ENCODE data around the gene LSG1. TPM values are rescaled to one million over a fixed set of nuclear protein-coding genes. Genes with fewer than 3 reads are reported as not detected.

LSG1 gene
- total RNA-seq, 1 donor from 2014 or later: 20.4 TPM

DNA sequence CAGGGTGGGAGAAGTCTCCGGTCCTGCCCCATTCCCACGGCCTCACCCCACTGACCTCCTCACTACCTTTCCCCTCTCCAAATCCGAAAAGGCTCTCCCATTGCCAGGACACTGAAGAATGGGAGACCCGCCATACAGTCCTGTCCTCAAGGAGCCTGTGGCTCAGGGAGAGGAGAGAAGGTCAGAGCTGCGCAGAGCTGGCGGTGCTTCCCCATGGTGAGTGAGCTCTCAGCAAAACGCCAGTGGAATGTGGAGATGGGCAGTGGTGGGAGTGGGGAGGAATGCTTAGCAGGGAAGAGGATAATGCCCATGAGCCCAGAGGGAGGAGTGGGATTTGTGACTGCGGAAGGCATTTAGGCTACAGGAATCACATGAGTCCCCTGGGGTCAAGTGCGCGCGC is 33.8 kb upstream of the LSG1 start:
- peaks cover 14% of the 10 kb centered on the region for H3K4me1 Mint-ChIP-seq (ENCODE audit: low read depth)
- no peak overlapping the region for H3K27ac Mint-ChIP-seq (ENCODE audit: unreplicated experiment)
- H3K36me3 Mint-ChIP-seq (ENCODE audit: low read depth): no peaks in the 10 kb centered on the region
- no peak overlapping the region for H3K4me3 Mint-ChIP-seq (ENCODE audit: unreplicated experiment)
- H3K27me3 Mint-ChIP-seq (ENCODE audit: low read depth): no peaks in the 10 kb centered on the region
- peaks cover 3% of the 10 kb centered on the region for H3K9me3 Mint-ChIP-seq (ENCODE audit: low read depth)
- DNase-seq (ENCODE audit: low spot score): no peak
- TF ChIP-seq, protein P1, sequence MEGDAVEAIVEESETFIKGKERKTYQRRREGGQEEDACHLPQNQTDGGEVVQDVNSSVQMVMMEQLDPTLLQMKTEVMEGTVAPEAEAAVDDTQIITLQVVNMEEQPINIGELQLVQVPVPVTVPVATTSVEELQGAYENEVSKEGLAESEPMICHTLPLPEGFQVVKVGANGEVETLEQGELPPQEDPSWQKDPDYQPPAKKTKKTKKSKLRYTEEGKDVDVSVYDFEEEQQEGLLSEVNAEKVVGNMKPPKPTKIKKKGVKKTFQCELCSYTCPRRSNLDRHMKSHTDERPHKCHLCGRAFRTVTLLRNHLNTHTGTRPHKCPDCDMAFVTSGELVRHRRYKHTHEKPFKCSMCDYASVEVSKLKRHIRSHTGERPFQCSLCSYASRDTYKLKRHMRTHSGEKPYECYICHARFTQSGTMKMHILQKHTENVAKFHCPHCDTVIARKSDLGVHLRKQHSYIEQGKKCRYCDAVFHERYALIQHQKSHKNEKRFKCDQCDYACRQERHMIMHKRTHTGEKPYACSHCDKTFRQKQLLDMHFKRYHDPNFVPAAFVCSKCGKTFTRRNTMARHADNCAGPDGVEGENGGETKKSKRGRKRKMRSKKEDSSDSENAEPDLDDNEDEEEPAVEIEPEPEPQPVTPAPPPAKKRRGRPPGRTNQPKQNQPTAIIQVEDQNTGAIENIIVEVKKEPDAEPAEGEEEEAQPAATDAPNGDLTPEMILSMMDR (IDR thresholded peaks at IDR 0.05): no peak

DNA sequence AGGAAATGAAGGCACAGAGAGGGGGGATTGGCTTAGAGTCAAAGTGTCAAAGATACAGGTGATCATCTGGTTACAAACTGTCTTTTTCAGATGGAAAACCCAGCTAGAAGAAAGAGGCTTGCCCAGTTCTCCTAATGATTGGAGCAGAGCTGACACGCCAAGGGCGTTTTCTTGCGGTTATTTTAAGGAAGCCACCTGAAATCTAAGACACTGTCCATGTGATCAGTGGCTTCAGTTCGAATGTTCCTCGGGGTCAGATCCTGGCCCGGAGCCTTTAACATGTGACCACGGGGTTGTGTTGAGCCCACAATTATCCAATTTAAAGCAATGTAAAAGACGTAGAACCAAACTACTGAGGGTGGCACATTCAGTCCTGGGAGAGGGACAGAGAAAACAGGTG is 33.2 kb upstream of the LSG1 start:
- Mint-ChIP-seq H3K36me3 (ENCODE audit: low read depth) (no peaks in the 10 kb centered on the region), H3K4me3 (ENCODE audit: unreplicated experiment) (no peak overlapping the region), H3K27me3 (ENCODE audit: low read depth) (no peaks in the 10 kb centered on the region), H3K9me3 (ENCODE audit: low read depth) (peaks cover 3% of the 10 kb centered on the region), H3K4me1 (ENCODE audit: low read depth) (peaks cover 14% of the 10 kb centered on the region), H3K27ac (ENCODE audit: unreplicated experiment) (no peak overlapping the region)
- no peak for DNase-seq (ENCODE audit: low spot score)
- TF ChIP-seq, protein P1 (IDR thresholded peaks at IDR 0.05): no peak

DNA sequence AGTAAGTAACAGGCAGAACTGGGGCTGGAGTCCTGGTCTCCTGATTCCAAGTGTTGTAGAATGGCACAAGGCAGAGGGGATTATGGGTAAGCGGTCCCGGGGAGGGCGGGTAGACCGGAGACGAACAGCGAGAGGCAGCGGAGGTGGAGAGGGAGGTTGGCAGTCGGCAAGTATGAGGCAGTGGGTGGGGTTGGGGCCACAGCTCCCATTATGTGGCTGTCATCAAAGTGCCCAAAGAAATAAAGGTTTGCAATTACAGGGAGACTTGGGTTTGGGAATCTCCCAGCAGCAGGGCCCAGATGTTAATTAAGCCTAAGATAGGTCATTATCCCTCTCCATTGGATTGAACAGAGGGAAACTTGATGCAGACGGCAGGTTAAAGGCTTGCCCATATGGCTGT is 30.6 kb upstream of the LSG1 start:
- no peaks in the 10 kb centered on the region for H3K27me3 Mint-ChIP-seq (ENCODE audit: low read depth)
- H3K36me3 Mint-ChIP-seq (ENCODE audit: low read depth): peaks cover 3% of the 10 kb centered on the region
- peaks cover 14% of the 10 kb centered on the region for H3K4me1 Mint-ChIP-seq (ENCODE audit: low read depth)
- peaks cover 15% of the 10 kb centered on the region for H3K9me3 Mint-ChIP-seq (ENCODE audit: low read depth)
- no peak overlapping the region for H3K27ac Mint-ChIP-seq (ENCODE audit: unreplicated experiment)
- TF ChIP-seq, protein P1 (IDR thresholded peaks at IDR 0.05): no peak
- DNase-seq (ENCODE audit: low spot score): no peak
- H3K4me3 Mint-ChIP-seq (ENCODE audit: unreplicated experiment): no peak overlapping the region

DNA sequence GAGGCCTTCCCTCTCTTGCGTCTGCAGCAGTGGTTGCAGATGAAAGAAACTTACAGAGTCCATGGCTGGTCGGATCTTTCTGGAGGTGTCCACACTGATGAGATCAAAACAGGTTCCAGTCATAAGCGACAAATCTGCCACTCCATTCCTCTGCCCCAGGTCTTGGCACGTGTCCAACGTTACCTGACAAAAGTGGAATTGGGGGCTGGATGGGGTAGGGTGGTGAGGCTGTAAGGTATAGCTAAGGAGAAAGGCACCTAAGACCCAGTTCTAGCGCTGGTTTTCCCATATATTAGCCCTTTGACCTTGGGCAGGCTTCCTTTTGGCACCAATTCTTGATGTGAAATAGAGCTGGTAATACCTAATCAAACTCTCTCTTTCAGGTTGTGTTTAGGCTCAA is 24.7 kb upstream of the LSG1 start:
- peaks cover 15% of the 10 kb centered on the region for H3K9me3 Mint-ChIP-seq (ENCODE audit: low read depth)
- H3K36me3 Mint-ChIP-seq (ENCODE audit: low read depth): peaks cover 3% of the 10 kb centered on the region
- TF ChIP-seq, protein P1 (IDR thresholded peaks at IDR 0.05): no peak
- peaks cover 4% of the 10 kb centered on the region for H3K4me1 Mint-ChIP-seq (ENCODE audit: low read depth)
- no peak overlapping the region for H3K27ac Mint-ChIP-seq (ENCODE audit: unreplicated experiment)
- H3K4me3 Mint-ChIP-seq (ENCODE audit: unreplicated experiment): no peak overlapping the region
- no peak for DNase-seq (ENCODE audit: low spot score)
- H3K27me3 Mint-ChIP-seq (ENCODE audit: low read depth): no peaks in the 10 kb centered on the region

DNA sequence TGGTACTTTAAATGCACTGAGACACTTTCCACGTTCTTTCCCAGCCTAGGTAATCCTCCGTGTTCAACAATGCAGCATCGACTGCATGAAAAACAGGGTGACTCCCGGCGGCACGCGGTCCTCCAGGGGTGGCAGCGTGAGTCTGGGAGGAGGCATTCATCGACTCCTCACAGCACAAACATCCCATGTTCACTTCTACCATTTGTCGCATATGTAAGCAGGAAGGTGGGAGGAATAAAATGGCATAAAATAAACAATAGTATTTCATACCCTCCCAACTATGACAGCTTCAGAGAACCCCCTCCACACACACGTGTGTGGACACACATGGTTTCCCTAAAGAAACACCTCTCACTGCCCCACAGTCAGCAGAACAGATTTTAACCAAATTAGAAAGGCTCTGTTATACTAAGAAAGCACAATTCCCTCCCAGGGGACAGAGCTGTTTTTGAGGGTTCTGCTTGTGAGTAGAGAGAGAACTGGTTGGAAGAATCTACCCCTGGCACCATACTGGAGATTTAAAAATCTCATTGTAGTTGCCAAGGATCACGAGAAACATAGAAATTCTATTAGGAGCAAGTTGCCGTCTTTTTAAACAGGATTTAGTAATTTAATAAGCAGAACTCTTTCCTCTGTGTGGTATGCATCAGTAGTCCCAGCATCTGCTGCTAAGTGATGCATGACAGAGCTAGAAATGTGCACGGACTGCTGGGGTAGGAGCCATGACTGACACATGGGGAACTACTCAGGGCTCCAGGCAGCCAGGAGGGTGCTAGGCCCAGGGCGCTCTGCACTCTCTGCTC is 19.7 kb upstream of the LSG1 start:
- Mint-ChIP-seq H3K9me3 (ENCODE audit: low read depth) (no peaks in the 10 kb centered on the region), H3K36me3 (ENCODE audit: low read depth) (peaks cover 3% of the 10 kb centered on the region), H3K27me3 (ENCODE audit: low read depth) (no peaks in the 10 kb centered on the region), H3K27ac (ENCODE audit: unreplicated experiment) (peak overlapping the region; percentile 82), H3K4me1 (ENCODE audit: low read depth) (peaks cover 44% of the 10 kb centered on the region), H3K4me3 (ENCODE audit: unreplicated experiment) (no peak overlapping the region)
- TF ChIP-seq, protein P1 (IDR thresholded peaks at IDR 0.05): no peak
- no peak for DNase-seq (ENCODE audit: low spot score)

All from chondrocyte (in vitro differentiated cells).